ENCODE data around the gene LIMA1. TPM values are rescaled to one million over a fixed set of nuclear protein-coding genes. Genes with fewer than 3 reads are reported as not detected.

The LIMA1 gene
- total RNA-seq, 1 donor from 2014 or later = 81.1 TPM

GRCh38 chr12:50192236-50192635 lies 91.1 kb downstream of the LIMA1 start:
- Histone ChIP-seq H3K27ac (no peak overlapping the region), H3K4me1 (peaks cover 6% of the 10 kb centered on the region), H3K4me3 (no peak overlapping the region), H3K36me3 (peaks cover 50% of the 10 kb centered on the region), H3K9me3 (no peaks in the 10 kb centered on the region), H3K27me3 (no peaks in the 10 kb centered on the region)
- ATAC-seq (no peak), DNase-seq (no peak)
- no peak for TF ChIP-seq CTCF (IDR thresholded peaks at IDR 0.05)
- intact Hi-C loops (cut with DNase I) = no loop called here

- Histone ChIP-seq H3K27ac (no peak overlapping the region), H3K4me1 (peaks cover 6% of the 10 kb centered on the region), H3K4me3 (no peak overlapping the region), H3K27me3 (no peaks in the 10 kb centered on the region), H3K9me3 (no peaks in the 10 kb centered on the region), H3K36me3 (peaks cover 50% of the 10 kb centered on the region)
- no peak for ATAC-seq
- no peak for DNase-seq
- TF ChIP-seq CTCF (IDR thresholded peaks at IDR 0.05) = no peak
- intact Hi-C loops (cut with DNase I) = no loop called here
Measured at GRCh38 chr12:50190859-50191258, 92.5 kb downstream of the LIMA1 start.

GRCh38 chr12:50188875-50189575 lies 94.3 kb downstream of the LIMA1 start:
- H3K9me3 ChIP-seq = no peaks in the 10 kb centered on the region
- H3K27ac ChIP-seq = peak overlapping the region; percentile 3
- no peak overlapping the region for H3K4me3 ChIP-seq
- H3K27me3 ChIP-seq = no peaks in the 10 kb centered on the region
- intact Hi-C loops (cut with DNase I) = no loop called here
- peaks cover 33% of the 10 kb centered on the region for H3K36me3 ChIP-seq
- TF ChIP-seq CTCF (IDR thresholded peaks at IDR 0.05) = no peak
- H3K4me1 ChIP-seq = peaks cover 12% of the 10 kb centered on the region
- ATAC-seq (no peak), DNase-seq (no peak)

- TF ChIP-seq CTCF (IDR thresholded peaks at IDR 0.05) = no peak
- DNase-seq (no peak), ATAC-seq (peak; percentile 47)
- Histone ChIP-seq H3K4me1 (peaks cover 12% of the 10 kb centered on the region), H3K36me3 (peaks cover 35% of the 10 kb centered on the region), H3K4me3 (no peak overlapping the region), H3K9me3 (no peaks in the 10 kb centered on the region), H3K27ac (no peak overlapping the region), H3K27me3 (no peaks in the 10 kb centered on the region)
- intact Hi-C loops (cut with DNase I) = no loop called here
Measured at GRCh38 chr12:50188241-50188781, 95.0 kb downstream of the LIMA1 start.

- H3K4me1 ChIP-seq = peaks cover 12% of the 10 kb centered on the region
- TF ChIP-seq CTCF (IDR thresholded peaks at IDR 0.05) = no peak
- DNase-seq = no peak
- intact Hi-C loops (cut with DNase I) = no loop called here
- no peaks in the 10 kb centered on the region for H3K9me3 ChIP-seq
- H3K27ac ChIP-seq = no peak overlapping the region
- peaks cover 39% of the 10 kb centered on the region for H3K36me3 ChIP-seq
- H3K27me3 ChIP-seq = no peaks in the 10 kb centered on the region
- H3K4me3 ChIP-seq = no peak overlapping the region
- ATAC-seq = no peak
Measured at GRCh38 chr12:50187084-50187900, 96.0 kb downstream of the LIMA1 start.
